Neural progenitor cell (in vitro differentiated cells): Measurements from ENCODE around the gene MAN2B2. TPM values are rescaled to one million over a fixed set of nuclear protein-coding genes. Genes with fewer than 3 reads are reported as not detected.
A peak's percentile ranks its signal among the peaks of the same experiment; 100 is the strongest.

Source experiments
- DNase-seq: peaks from one replicate; pipeline ENCODE4 v3.0.0-alpha.2; 2016; ENCODE audit warnings: low spot score
- H2AFZ ChIP-seq: fragments of 200-600 bp; sonication (generic); replicated peaks from 2 replicates; pipeline ENCODE4 v1.6.1; 2016; ENCODE audit warnings: antibody characterized with exemption
- H3F3A ChIP-seq: fragments of 200-600 bp; sonication (generic); 2 replicates; pipeline ENCODE4 v1.6.1; 2016; ENCODE audit warnings: antibody characterized with exemption, low read depth
- H3K27ac ChIP-seq: fragments of 200-600 bp; sonication (generic); 2 replicates; pipeline ENCODE4 v1.5.1; 2016; ENCODE audit warnings: mild to moderate bottlenecking
- H3K27me3 ChIP-seq: fragments of 200-600 bp; sonication (generic); 2 replicates; pipeline ENCODE4 v1.6.1; 2016; ENCODE audit warnings: mild to moderate bottlenecking, moderate library complexity
- H3K36me3 ChIP-seq: fragments of 200-600 bp; sonication (generic); 2 replicates; pipeline ENCODE4 v1.5.1; 2016
- H3K4me1 ChIP-seq: fragments of 200-600 bp; sonication (generic); 2 replicates; pipeline ENCODE4 v1.6.1; 2016; ENCODE audit warnings: mixed run types
- H3K4me2 ChIP-seq: fragments of 200-600 bp; sonication (generic); 2 replicates; pipeline ENCODE4 v1.6.1; 2016
- H3K4me3 ChIP-seq: fragments of 200-600 bp; sonication (generic); 2 replicates; pipeline ENCODE4 v1.5.1; 2016
- H3K79me2 ChIP-seq: fragments of 200-600 bp; sonication (generic); 2 replicates; pipeline ENCODE4 v1.6.1; 2016; ENCODE audit warnings: low read depth
- H3K9ac ChIP-seq: fragments of 200-600 bp; sonication (generic); 2 replicates; pipeline ENCODE4 v1.6.1; 2016
- H3K9me3 ChIP-seq: fragments of 200-600 bp; sonication (generic); 2 replicates; pipeline ENCODE4 v1.5.1; 2016; ENCODE audit warnings: low read depth
- H4K20me1 ChIP-seq: fragments of 200-600 bp; sonication (generic); 2 replicates; pipeline ENCODE4 v1.6.1; 2016; ENCODE audit warnings: low read depth
- H3K27ac Mint-ChIP-seq: 3 replicates; pipeline ENCODE4 v1.8.0; 2021; ENCODE audit warnings: mixed read lengths
- H3K27me3 Mint-ChIP-seq: 2 replicates; pipeline ENCODE4 v1.8.0; 2022; ENCODE audit warnings: low read depth, mild to moderate bottlenecking, inconsistent platforms, moderate library complexity, mixed read lengths; ENCODE audit not compliant: insufficient read depth
- H3K36me3 Mint-ChIP-seq: 3 replicates; pipeline ENCODE4 v1.8.0; 2021; ENCODE audit warnings: mixed read lengths
- H3K4me1 Mint-ChIP-seq: 3 replicates; pipeline ENCODE4 v1.8.0; 2021; ENCODE audit warnings: mixed read lengths
- H3K4me3 Mint-ChIP-seq: 3 replicates; pipeline ENCODE4 v1.8.0; 2021; ENCODE audit warnings: mild to moderate bottlenecking, moderate library complexity, mixed read lengths
- H3K9me3 Mint-ChIP-seq: 3 replicates; pipeline ENCODE4 v1.8.0; 2020; ENCODE audit warnings: mixed read lengths
- EZH2 ChIP-seq: fragments of 200-600 bp; sonication (generic); IDR thresholded peaks from 2 replicates; pipeline ENCODE4 v1.6.1; 2017; ENCODE audit warnings: antibody characterized with exemption, mild to moderate bottlenecking, moderate library complexity
- EZH2phosphoT487 ChIP-seq: fragments of 200-600 bp; sonication (generic); IDR thresholded peaks from 2 replicates; pipeline ENCODE4 v1.6.1; 2017; ENCODE audit warnings: antibody characterized with exemption
- total RNA-seq: library from RNA; depleted of rRNA; stranded (reverse); fragments of >200 nt; gene quantifications from 2 replicates; pipeline ENCODE4 v1.2.3, GENCODE V29; 2015; ENCODE audit warnings: low replicate concordance
- TF ChIP-seq, protein P1 (sequence below): fragments of 200-600 bp; sonication (generic); IDR thresholded peaks from 2 replicates; pipeline ENCODE4 v1.5.1; 2017; ENCODE audit warnings: antibody characterized with exemption, mild to moderate bottlenecking

MAN2B2 gene
- total RNA-seq, 1 donor from 2014 or later, result 2.7 TPM

DNA sequence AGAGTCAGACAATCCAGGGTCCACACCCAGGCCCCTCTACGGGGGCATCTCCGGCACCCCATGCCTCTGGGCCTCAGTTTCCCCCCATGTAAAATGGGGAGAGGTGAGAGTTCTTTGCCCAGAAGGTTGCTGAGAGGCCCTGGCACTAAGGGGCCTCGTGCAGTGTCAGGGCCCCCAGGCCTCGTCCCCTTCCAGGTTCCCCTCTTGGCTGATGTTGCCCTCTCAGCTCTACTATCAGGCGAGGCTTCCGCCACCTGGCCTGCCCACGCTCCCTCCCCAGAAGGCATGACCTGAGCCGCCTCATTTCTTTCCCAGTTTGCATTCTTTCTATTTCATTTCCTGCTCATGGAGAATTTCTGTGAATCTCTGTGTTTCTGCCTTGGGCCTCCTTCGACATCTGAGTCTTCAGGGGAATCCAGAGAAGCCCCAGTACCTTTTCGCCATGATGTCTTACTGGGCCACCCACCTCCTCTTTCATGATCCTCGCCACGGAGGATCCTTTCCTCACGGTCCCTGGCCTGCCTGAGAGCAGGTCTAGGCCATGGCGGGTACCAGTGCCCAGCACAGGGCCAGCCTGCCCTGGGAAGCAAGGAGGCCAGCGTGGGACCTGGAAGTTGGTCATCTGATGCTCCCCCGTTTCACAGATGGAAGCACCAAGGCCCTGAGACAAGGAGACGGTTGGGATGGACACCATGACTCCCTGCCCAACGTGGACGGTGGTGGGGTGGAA lies 43.6 kb downstream of the MAN2B2 start:
- H3K36me3 Mint-ChIP-seq, result peaks cover 5% of the 10 kb centered on the region
- H2AFZ ChIP-seq, result no peak overlapping the region
- H3K79me2 ChIP-seq, result no peaks in the 10 kb centered on the region
- no peaks in the 10 kb centered on the region for H3K4me1 ChIP-seq
- no peak overlapping the region for H3K4me3 ChIP-seq
- H3K9ac ChIP-seq, result no peak overlapping the region
- H3K27me3 ChIP-seq, result no peaks in the 10 kb centered on the region
- H3K4me1 Mint-ChIP-seq, result no peaks in the 10 kb centered on the region
- no peaks in the 10 kb centered on the region for H3K9me3 Mint-ChIP-seq
- H3K4me3 Mint-ChIP-seq, result no peak overlapping the region
- H3F3A ChIP-seq, result no peaks in the 10 kb centered on the region
- no peaks in the 10 kb centered on the region for H3K27me3 Mint-ChIP-seq
- TF ChIP-seq, protein P1, sequence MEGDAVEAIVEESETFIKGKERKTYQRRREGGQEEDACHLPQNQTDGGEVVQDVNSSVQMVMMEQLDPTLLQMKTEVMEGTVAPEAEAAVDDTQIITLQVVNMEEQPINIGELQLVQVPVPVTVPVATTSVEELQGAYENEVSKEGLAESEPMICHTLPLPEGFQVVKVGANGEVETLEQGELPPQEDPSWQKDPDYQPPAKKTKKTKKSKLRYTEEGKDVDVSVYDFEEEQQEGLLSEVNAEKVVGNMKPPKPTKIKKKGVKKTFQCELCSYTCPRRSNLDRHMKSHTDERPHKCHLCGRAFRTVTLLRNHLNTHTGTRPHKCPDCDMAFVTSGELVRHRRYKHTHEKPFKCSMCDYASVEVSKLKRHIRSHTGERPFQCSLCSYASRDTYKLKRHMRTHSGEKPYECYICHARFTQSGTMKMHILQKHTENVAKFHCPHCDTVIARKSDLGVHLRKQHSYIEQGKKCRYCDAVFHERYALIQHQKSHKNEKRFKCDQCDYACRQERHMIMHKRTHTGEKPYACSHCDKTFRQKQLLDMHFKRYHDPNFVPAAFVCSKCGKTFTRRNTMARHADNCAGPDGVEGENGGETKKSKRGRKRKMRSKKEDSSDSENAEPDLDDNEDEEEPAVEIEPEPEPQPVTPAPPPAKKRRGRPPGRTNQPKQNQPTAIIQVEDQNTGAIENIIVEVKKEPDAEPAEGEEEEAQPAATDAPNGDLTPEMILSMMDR, result no peak
- TF ChIP-seq EZH2 (no peak), EZH2phosphoT487 (no peak)
- no peak overlapping the region for H3K4me2 ChIP-seq
- no peaks in the 10 kb centered on the region for H3K9me3 ChIP-seq
- no peak for DNase-seq
- H3K27ac ChIP-seq, result no peak overlapping the region
- no peaks in the 10 kb centered on the region for H3K36me3 ChIP-seq
- H3K27ac Mint-ChIP-seq, result peak overlapping the region; percentile 66
- H4K20me1 ChIP-seq, result no peaks in the 10 kb centered on the region

DNA sequence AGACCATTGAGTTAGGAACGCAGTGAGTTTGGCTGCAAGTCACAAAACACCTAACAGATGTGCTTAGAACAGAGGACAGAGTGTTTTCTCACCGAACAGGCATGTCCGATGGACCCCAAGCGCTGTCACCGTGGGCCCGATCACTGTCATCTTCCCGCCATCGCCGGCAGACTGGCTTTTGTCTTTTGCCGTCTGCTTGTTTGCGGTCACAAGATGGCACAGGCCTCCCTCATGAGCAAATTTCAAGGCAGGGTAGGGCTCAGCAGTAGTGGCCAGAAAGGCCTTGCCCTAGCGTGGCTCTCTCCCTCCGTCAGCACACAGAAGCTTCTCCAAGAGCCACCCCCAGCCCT lies 44.1 kb downstream of the MAN2B2 start:
- no peaks in the 10 kb centered on the region for H3K36me3 ChIP-seq
- no peaks in the 10 kb centered on the region for H3F3A ChIP-seq
- Mint-ChIP-seq H3K36me3 (peaks cover 5% of the 10 kb centered on the region), H3K27me3 (no peaks in the 10 kb centered on the region), H3K4me1 (no peaks in the 10 kb centered on the region), H3K27ac (no peak overlapping the region), H3K4me3 (no peak overlapping the region), H3K9me3 (no peaks in the 10 kb centered on the region)
- no peaks in the 10 kb centered on the region for H4K20me1 ChIP-seq
- no peaks in the 10 kb centered on the region for H3K79me2 ChIP-seq
- no peak overlapping the region for H3K9ac ChIP-seq
- H3K9me3 ChIP-seq, result no peaks in the 10 kb centered on the region
- TF ChIP-seq EZH2phosphoT487, result no peak
- TF ChIP-seq, protein P1, result no peak
- no peak for TF ChIP-seq EZH2
- H2AFZ ChIP-seq, result no peak overlapping the region
- H3K4me3 ChIP-seq, result no peak overlapping the region
- H3K4me1 ChIP-seq, result no peaks in the 10 kb centered on the region
- DNase-seq, result no peak
- no peak overlapping the region for H3K4me2 ChIP-seq
- no peak overlapping the region for H3K27ac ChIP-seq
- no peaks in the 10 kb centered on the region for H3K27me3 ChIP-seq

DNA sequence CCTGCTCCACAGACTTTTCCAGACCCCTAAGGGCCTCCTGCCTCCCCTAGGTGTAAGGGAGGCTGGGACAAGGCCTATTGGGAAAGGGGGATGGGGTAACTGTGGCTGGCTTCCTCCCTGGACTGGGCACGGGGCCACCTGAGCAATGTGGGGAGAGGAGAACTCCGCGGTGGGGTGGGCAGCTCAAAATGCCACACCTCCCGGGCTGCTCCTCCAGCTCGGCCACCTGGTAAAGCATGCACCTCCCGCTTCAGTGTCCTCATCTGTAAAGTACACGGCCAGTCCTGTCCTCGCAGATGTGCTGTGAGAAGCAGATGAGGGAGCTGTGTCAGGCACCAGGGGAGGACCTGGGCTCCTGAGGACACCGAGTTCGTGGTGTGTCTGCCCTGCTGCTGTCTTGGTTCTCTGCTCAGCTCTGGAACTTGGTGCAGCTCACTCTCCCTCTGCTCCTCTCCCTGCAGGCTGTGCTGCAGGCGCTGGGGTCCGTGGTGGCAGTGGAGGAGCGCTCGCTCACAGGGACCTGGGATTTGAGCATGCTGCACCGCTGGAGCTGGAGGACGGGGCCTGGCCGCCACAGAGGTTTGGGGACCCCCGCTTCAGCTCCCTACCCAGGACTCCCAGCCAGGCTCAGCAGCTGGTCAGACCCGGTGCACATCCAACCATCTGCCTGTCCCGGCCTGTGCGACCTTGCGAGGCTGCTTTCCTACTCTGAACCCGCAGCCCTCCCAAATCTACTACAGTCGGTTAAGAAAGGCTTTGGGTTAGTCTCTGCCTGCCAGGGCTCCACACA lies 44.7 kb downstream of the MAN2B2 start:
- H3K9me3 Mint-ChIP-seq, result no peaks in the 10 kb centered on the region
- no peaks in the 10 kb centered on the region for H3K36me3 ChIP-seq
- H3K4me1 Mint-ChIP-seq, result no peaks in the 10 kb centered on the region
- no peaks in the 10 kb centered on the region for H4K20me1 ChIP-seq
- no peaks in the 10 kb centered on the region for H3K27me3 ChIP-seq
- peaks cover 5% of the 10 kb centered on the region for H3K36me3 Mint-ChIP-seq
- H3K4me2 ChIP-seq, result no peak overlapping the region
- H3K9me3 ChIP-seq, result no peaks in the 10 kb centered on the region
- H3K9ac ChIP-seq, result no peak overlapping the region
- H2AFZ ChIP-seq, result no peak overlapping the region
- no peaks in the 10 kb centered on the region for H3K79me2 ChIP-seq
- no peak overlapping the region for H3K4me3 ChIP-seq
- no peaks in the 10 kb centered on the region for H3F3A ChIP-seq
- H3K27ac ChIP-seq, result no peak overlapping the region
- DNase-seq, result no peak
- no peak overlapping the region for H3K4me3 Mint-ChIP-seq
- no peaks in the 10 kb centered on the region for H3K4me1 ChIP-seq
- TF ChIP-seq, protein P1, result no peak
- TF ChIP-seq EZH2 (no peak), EZH2phosphoT487 (no peak)
- H3K27me3 Mint-ChIP-seq, result no peaks in the 10 kb centered on the region
- no peak overlapping the region for H3K27ac Mint-ChIP-seq
